ENCODE data around the gene CMSS1.

The CMSS1 gene

GRCh38 chr3:100030914-100031425 lies 213.3 kb downstream of the CMSS1 start:
- TF ChIP-seq, protein P1, sequence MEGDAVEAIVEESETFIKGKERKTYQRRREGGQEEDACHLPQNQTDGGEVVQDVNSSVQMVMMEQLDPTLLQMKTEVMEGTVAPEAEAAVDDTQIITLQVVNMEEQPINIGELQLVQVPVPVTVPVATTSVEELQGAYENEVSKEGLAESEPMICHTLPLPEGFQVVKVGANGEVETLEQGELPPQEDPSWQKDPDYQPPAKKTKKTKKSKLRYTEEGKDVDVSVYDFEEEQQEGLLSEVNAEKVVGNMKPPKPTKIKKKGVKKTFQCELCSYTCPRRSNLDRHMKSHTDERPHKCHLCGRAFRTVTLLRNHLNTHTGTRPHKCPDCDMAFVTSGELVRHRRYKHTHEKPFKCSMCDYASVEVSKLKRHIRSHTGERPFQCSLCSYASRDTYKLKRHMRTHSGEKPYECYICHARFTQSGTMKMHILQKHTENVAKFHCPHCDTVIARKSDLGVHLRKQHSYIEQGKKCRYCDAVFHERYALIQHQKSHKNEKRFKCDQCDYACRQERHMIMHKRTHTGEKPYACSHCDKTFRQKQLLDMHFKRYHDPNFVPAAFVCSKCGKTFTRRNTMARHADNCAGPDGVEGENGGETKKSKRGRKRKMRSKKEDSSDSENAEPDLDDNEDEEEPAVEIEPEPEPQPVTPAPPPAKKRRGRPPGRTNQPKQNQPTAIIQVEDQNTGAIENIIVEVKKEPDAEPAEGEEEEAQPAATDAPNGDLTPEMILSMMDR (IDR thresholded peaks at IDR 0.05), result no peak
- Histone ChIP-seq H3K36me3 (ENCODE audit: control insufficient read depth, insufficient read depth, low read length) (no peaks in the 10 kb centered on the region), H3K27me3 (ENCODE audit: control insufficient read depth, insufficient read depth, low read length) (no peaks in the 10 kb centered on the region), H3K4me1 (peaks cover 8% of the 10 kb centered on the region), H2AFZ (no peak overlapping the region), H3K4me2 (ENCODE audit: low read length) (no peak overlapping the region), H3K9ac (no peak overlapping the region), H3K9me3 (ENCODE audit: control insufficient read depth, low read length) (no peaks in the 10 kb centered on the region), H3K79me2 (no peaks in the 10 kb centered on the region), H3K27ac (no peak overlapping the region), H3K4me3 (ENCODE audit: low read depth, low read length) (no peak overlapping the region)

- no peak overlapping the region for H3K4me2 ChIP-seq (ENCODE audit: low read length)
- no peak overlapping the region for H2AFZ ChIP-seq
- no peaks in the 10 kb centered on the region for H3K79me2 ChIP-seq
- H3K27me3 ChIP-seq (ENCODE audit: control insufficient read depth, insufficient read depth, low read length), result no peaks in the 10 kb centered on the region
- H3K36me3 ChIP-seq (ENCODE audit: control insufficient read depth, insufficient read depth, low read length), result no peaks in the 10 kb centered on the region
- H3K4me1 ChIP-seq, result peaks cover 8% of the 10 kb centered on the region
- H3K9ac ChIP-seq, result no peak overlapping the region
- no peaks in the 10 kb centered on the region for H3K9me3 ChIP-seq (ENCODE audit: control insufficient read depth, low read length)
- no peak overlapping the region for H3K27ac ChIP-seq
- H3K4me3 ChIP-seq (ENCODE audit: low read depth, low read length), result no peak overlapping the region
- TF ChIP-seq, protein P1 (IDR thresholded peaks at IDR 0.05), result no peak
Measured at GRCh38 chr3:100032243-100032642, 214.6 kb downstream of the CMSS1 start.

DNA sequence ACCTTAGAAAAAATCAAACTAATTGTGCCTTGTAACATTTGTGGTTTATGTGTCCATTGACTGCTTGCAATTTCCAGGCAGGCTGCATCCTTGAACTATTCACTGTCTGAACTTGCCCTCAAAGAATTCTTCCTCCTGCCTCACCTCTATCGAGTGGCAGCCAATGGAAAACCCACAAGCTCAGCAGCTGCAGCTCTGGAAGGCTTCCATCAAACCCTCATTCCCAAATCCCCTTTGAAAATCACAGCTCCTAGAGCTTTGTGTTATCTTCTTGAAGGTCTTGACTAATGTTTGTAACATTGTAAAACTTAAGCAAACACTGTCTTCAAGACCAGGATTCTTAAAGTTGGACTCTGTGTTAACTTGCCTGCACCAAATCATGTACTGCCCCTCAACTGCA lies 215.5 kb downstream of the CMSS1 start:
- H3K79me2 ChIP-seq, result no peaks in the 10 kb centered on the region
- no peaks in the 10 kb centered on the region for H3K36me3 ChIP-seq (ENCODE audit: control insufficient read depth, insufficient read depth, low read length)
- H3K9me3 ChIP-seq (ENCODE audit: control insufficient read depth, low read length), result no peaks in the 10 kb centered on the region
- H3K4me2 ChIP-seq (ENCODE audit: low read length), result no peak overlapping the region
- H3K27ac ChIP-seq, result no peak overlapping the region
- H3K4me1 ChIP-seq, result peaks cover 8% of the 10 kb centered on the region
- no peak overlapping the region for H3K4me3 ChIP-seq (ENCODE audit: low read depth, low read length)
- no peak overlapping the region for H3K9ac ChIP-seq
- H2AFZ ChIP-seq, result no peak overlapping the region
- TF ChIP-seq, protein P1 (IDR thresholded peaks at IDR 0.05), result no peak
- H3K27me3 ChIP-seq (ENCODE audit: control insufficient read depth, insufficient read depth, low read length), result no peaks in the 10 kb centered on the region

DNA sequence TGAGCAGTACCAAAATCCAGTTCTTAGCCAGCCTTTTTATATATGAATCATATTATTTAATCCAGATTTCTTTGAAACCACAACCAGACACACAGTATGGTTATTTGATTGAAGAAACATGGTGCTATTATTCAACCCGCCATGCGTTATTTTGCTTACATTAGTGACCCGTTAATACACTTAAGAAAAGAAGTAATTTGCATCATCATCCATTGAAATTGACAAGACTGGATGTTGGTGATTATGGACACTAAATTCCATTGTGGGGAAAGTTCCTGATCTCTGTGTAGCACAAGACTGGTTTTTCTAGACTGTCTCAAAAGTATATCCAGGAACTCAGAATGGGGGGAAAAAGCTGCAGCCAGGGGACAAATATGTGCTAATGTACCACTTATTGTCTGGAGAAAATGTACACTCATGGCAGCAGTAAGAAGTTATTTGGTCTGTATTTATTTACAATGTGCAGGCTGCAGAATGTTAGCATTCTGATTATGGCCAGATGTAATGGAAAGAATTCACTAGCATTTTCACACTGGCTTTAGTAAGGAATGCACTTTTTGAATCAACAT lies 216.3 kb downstream of the CMSS1 start:
- Histone ChIP-seq H3K36me3 (ENCODE audit: control insufficient read depth, insufficient read depth, low read length) (no peaks in the 10 kb centered on the region), H3K9me3 (ENCODE audit: control insufficient read depth, low read length) (no peaks in the 10 kb centered on the region), H3K27ac (no peak overlapping the region), H3K4me2 (ENCODE audit: low read length) (no peak overlapping the region), H2AFZ (no peak overlapping the region), H3K4me1 (peaks cover 8% of the 10 kb centered on the region), H3K79me2 (no peaks in the 10 kb centered on the region), H3K9ac (no peak overlapping the region), H3K4me3 (ENCODE audit: low read depth, low read length) (no peak overlapping the region), H3K27me3 (ENCODE audit: control insufficient read depth, insufficient read depth, low read length) (no peaks in the 10 kb centered on the region)
- TF ChIP-seq, protein P1 (IDR thresholded peaks at IDR 0.05), result no peak

GRCh38 chr3:100039075-100039474 lies 221.4 kb downstream of the CMSS1 start:
- H3K79me2 ChIP-seq, result no peaks in the 10 kb centered on the region
- H2AFZ ChIP-seq, result no peak overlapping the region
- no peak overlapping the region for H3K9ac ChIP-seq
- peaks cover 22% of the 10 kb centered on the region for H3K4me1 ChIP-seq
- H3K4me3 ChIP-seq (ENCODE audit: low read depth, low read length), result no peak overlapping the region
- TF ChIP-seq, protein P1 (IDR thresholded peaks at IDR 0.05), result no peak
- H3K27ac ChIP-seq, result no peak overlapping the region
- H3K36me3 ChIP-seq (ENCODE audit: control insufficient read depth, insufficient read depth, low read length), result no peaks in the 10 kb centered on the region
- no peaks in the 10 kb centered on the region for H3K27me3 ChIP-seq (ENCODE audit: control insufficient read depth, insufficient read depth, low read length)
- H3K4me2 ChIP-seq (ENCODE audit: low read length), result no peak overlapping the region
- H3K9me3 ChIP-seq (ENCODE audit: control insufficient read depth, low read length), result no peaks in the 10 kb centered on the region
